HepG2 (cell line): ENCODE measurements around the gene NUBP2. TPM values are rescaled to one million over a fixed set of nuclear protein-coding genes. Genes with fewer than 3 reads are reported as not detected.

Experiments
- ATAC-seq: fragments of 200-7000 bp; cut with Tn5 transposase; 3 replicates; pipeline ENCODE4 v1.9.1; 2020; ENCODE audit warnings: mild to moderate bottlenecking, moderate library complexity
- BruUV-seq: library from RNA; stranded (reverse); fragments of 400-500 nt; replicated peaks from 2 replicates; lab custom pipeline; 2021; lab: Mats Ljungman, UMichigan
- CTCF ChIA-PET: fragments of 300-600 bp; formaldehyde crosslinking; extraction: SDS; loops from one replicate; lab custom pipeline; 2021; ENCODE audit warnings: low total read pairs, inconsistent platforms, low intra/inter-chr PET ratio; lab: Yijun Ruan, JAX
- POLR2A ChIA-PET: fragments of 350-600 bp; sonication (Branson Sonifier 250); formaldehyde crosslinking; loops from one replicate; lab custom pipeline; 2020; ENCODE audit warnings: antibody characterized with exemption, inconsistent platforms; lab: Yijun Ruan, JAX
- DNase-seq: peaks from one replicate; pipeline ENCODE4 v3.0.0-alpha.2; 2015; ENCODE audit warnings: low spot score
- FAIRE-seq: peaks from 3 replicates; lab custom pipeline; 2011; peaks lifted over from hg19 to GRCh38; lab: Jason Lieb, UNC
- H2AFZ ChIP-seq: one replicate; pipeline ENCODE4 v1.6.1; 2011; ENCODE audit warnings: low read length, inconsistent platforms
- H3K27ac ChIP-seq: fragments of 300-600 bp; 3 replicates; pipeline ENCODE4 v1.8.0; 2011; ENCODE audit warnings: mixed run types, mild to moderate bottlenecking, mixed read lengths, low read length, inconsistent platforms; ENCODE audit not compliant: insufficient read depth; ENCODE audit errors: extremely low read length
- H3K27me3 ChIP-seq, 2 experiments: fragments of 200-600 bp in 1 of 2; 2 replicates in 1 of 2; 3 replicates in 1 of 2; pipeline versions ENCODE4 v1.6.0 to v1.8.0; 2011; ENCODE audit warnings: low read length in 2 of 2, mild to moderate bottlenecking in 2 of 2, moderate library complexity in 2 of 2, inconsistent platforms in 1 of 2; ENCODE audit not compliant: insufficient read depth in 2 of 2, control insufficient read depth in 1 of 2
- H3K36me3 ChIP-seq, 2 experiments: fragments of 200-600 bp in 1 of 2; replicated peaks in 1 of 2; 2 replicates in 1 of 2; 3 replicates in 1 of 2; pipeline versions ENCODE4 v1.5.1 to v1.8.0; 2011; ENCODE audit warnings: low read length in 2 of 2, inconsistent platforms in 1 of 2; ENCODE audit not compliant: insufficient read depth in 2 of 2, control insufficient read depth in 1 of 2
- H3K4me1 ChIP-seq: 2 replicates; pipeline ENCODE4 v1.5.1; 2012; ENCODE audit warnings: low read length, inconsistent platforms; ENCODE audit not compliant: insufficient read depth
- H3K4me2 ChIP-seq: 2 replicates; pipeline ENCODE4 v1.6.0; 2011; ENCODE audit warnings: low read depth, low read length, inconsistent platforms
- H3K4me3 ChIP-seq, 3 experiments: fragments of 200-600 bp in 1 of 3; sonication (generic), shearing (Covaris generic) in 1 of 3; replicated peaks in 1 of 3; 2 replicates each; pipeline ENCODE4 v1.5.1; 2011 to 2016; ENCODE audit warnings: low read length in 3 of 3, inconsistent platforms in 2 of 3, low read depth in 2 of 3, mild to moderate bottlenecking in 2 of 3, control low read depth in 1 of 3, mixed read lengths in 1 of 3; ENCODE audit not compliant: insufficient read depth in 1 of 3
- H3K79me2 ChIP-seq: one replicate; pipeline ENCODE4 v1.6.1; 2011; ENCODE audit warnings: low read length, inconsistent platforms; ENCODE audit not compliant: insufficient read depth
- H3K9ac ChIP-seq: 2 replicates; pipeline ENCODE4 v1.6.0; 2011; ENCODE audit warnings: mild to moderate bottlenecking, low read depth, low read length, inconsistent platforms; ENCODE audit not compliant: insufficient read depth
- H3K9me3 ChIP-seq: 2 replicates; pipeline ENCODE4 v1.5.1; 2012; ENCODE audit warnings: mild to moderate bottlenecking, low read length
- H4K20me1 ChIP-seq: 2 replicates; pipeline ENCODE4 v1.6.0; 2011; ENCODE audit warnings: inconsistent platforms, mild to moderate bottlenecking, low read length, moderate library complexity; ENCODE audit not compliant: insufficient read depth
- BRCA1 ChIP-seq: sonication (generic); formaldehyde crosslinking; IDR thresholded peaks from 2 replicates; pipeline ENCODE4 v1.4.0; 2020; ENCODE audit warnings: missing genetic modification reagents
- DNMT1 ChIP-seq: sonication (generic); formaldehyde crosslinking; IDR thresholded peaks from 2 replicates; pipeline ENCODE4 v1.5.1; 2020; ENCODE audit warnings: mild to moderate bottlenecking, missing genetic modification reagents
- NCOA5 ChIP-seq: sonication (generic); formaldehyde crosslinking; IDR thresholded peaks from 2 replicates; pipeline ENCODE4 v1.4.0; 2020; ENCODE audit warnings: missing genetic modification reagents
- NKX3-1 ChIP-seq: sonication (generic); formaldehyde crosslinking; IDR thresholded peaks from 2 replicates; pipeline ENCODE4 v1.5.0; 2020; ENCODE audit warnings: missing genetic modification reagents
- PHF20 ChIP-seq: sonication (generic); formaldehyde crosslinking; IDR thresholded peaks from 2 replicates; pipeline ENCODE4 v1.5.0; 2020; ENCODE audit warnings: mild to moderate bottlenecking, missing genetic modification reagents
- RBAK ChIP-seq: sonication (generic); formaldehyde crosslinking; IDR thresholded peaks from 2 replicates; pipeline ENCODE4 v1.5.1; 2020; ENCODE audit warnings: mild to moderate bottlenecking, missing genetic modification reagents
- SMC3 ChIP-seq: IDR thresholded peaks from 2 replicates; pipeline ENCODE4 v1.6.1; 2011; ENCODE audit warnings: low read length, improper control_type of control experiment
- SOX13 ChIP-seq, 3 experiments: fragments of 450-650 bp in 1 of 3; sonication (generic) in 1 of 3; formaldehyde crosslinking in 1 of 3; IDR thresholded peaks in 2 of 3; conservative IDR thresholded peaks in 1 of 3; 2 replicates each; pipeline versions ENCODE4 v1.5.0 to v1.6.1; 2016 to 2020; ENCODE audit warnings: antibody characterized with exemption in 1 of 3, mild to moderate bottlenecking in 1 of 3, missing compliant biosample characterization in 1 of 3, missing genetic modification reagents in 1 of 3, moderate library complexity in 1 of 3
- ZNF775 ChIP-seq: sonication (generic); formaldehyde crosslinking; IDR thresholded peaks from 2 replicates; pipeline ENCODE4 v1.4.0; 2020; ENCODE audit warnings: missing genetic modification reagents, mild to moderate bottlenecking, moderate library complexity, borderline replicate concordance
- ZSCAN30 ChIP-seq: sonication (generic); formaldehyde crosslinking; IDR thresholded peaks from 2 replicates; pipeline ENCODE4 v1.5.0; 2020; ENCODE audit warnings: mild to moderate bottlenecking, missing genetic modification reagents
- WGBS: methylation state at CpG from one replicate; pipeline ENCODE4 v1.1.6; 2017; ENCODE audit warnings: low lambda C conversion rate; 5-methylcytosine and 5-hydroxymethylcytosine counted together
- in situ Hi-C: cut with HindIII; loops from 2 replicates; pipeline ENCODE4 v1.10.0; 2017; ENCODE audit warnings: low pct_unique_long_range_greater_than_20kb; ENCODE audit not compliant: extremely low pct_ligation_motif_present
- intact Hi-C: fragments of 100-400 bp; cut with micrococcal nuclease; formaldehyde crosslinking; loops from one replicate; pipeline ENCODE4 v1.10.0; 2022; ENCODE audit not compliant: unreplicated experiment
- polyA plus RNA-seq, 8 experiments: library from polyadenylated mRNA; depleted of rRNA in 3 of 8; stranded (reverse) in 7 of 8; unstranded in 1 of 8; fragments of >200 nt; fragmentation: Illumina TruSeq in 4 of 8; extraction: Trizol in 4 of 8; gene quantifications; 2 replicates each; pipeline versions ENCODE4 v1.2.1 to v1.2.3, GENCODE V29; 2011 to 2016; ENCODE audit warnings: low read depth in 4 of 8, missing spikeins in 1 of 8, mixed read lengths in 1 of 8; ENCODE audit not compliant: insufficient read depth in 1 of 8
- total RNA-seq, 5 experiments: library from RNA; depleted of rRNA; stranded (reverse); fragments of >200 nt; fragmentation: Illumina TruSeq; extraction: Trizol; gene quantifications; 2 replicates each; pipeline ENCODE4 v1.2.3, GENCODE V29; 2016; ENCODE audit warnings: low read depth in 1 of 5
- TF ChIP-seq, protein P1 (sequence below): IDR thresholded peaks from 2 replicates; pipeline ENCODE4 v1.6.1; 2012; ENCODE audit warnings: low read depth, low read length, improper control_type of control experiment
- TF ChIP-seq, protein P2 (sequence below): sonication (generic); formaldehyde crosslinking; IDR thresholded peaks from 2 replicates; pipeline ENCODE4 v1.5.1; 2020; ENCODE audit warnings: mild to moderate bottlenecking, missing genetic modification reagents, moderate library complexity
- TF ChIP-seq, protein P3 (sequence below): IDR thresholded peaks from 2 replicates; pipeline ENCODE4 v1.4.0; 2020; ENCODE audit warnings: mild to moderate bottlenecking, missing genetic modification reagents
- TF ChIP-seq, protein P4 (sequence below): IDR thresholded peaks from 2 replicates; pipeline ENCODE4 v1.6.1; 2016; ENCODE audit warnings: missing genetic modification reagents, missing compliant biosample characterization

Gene NUBP2
- total and polyA plus RNA-seq, 2 of the 13 experiments (the other 11 are each of a cell fraction or from before 2014, with no cell fraction given), result 25.7 to 61.5 TPM

DNA sequence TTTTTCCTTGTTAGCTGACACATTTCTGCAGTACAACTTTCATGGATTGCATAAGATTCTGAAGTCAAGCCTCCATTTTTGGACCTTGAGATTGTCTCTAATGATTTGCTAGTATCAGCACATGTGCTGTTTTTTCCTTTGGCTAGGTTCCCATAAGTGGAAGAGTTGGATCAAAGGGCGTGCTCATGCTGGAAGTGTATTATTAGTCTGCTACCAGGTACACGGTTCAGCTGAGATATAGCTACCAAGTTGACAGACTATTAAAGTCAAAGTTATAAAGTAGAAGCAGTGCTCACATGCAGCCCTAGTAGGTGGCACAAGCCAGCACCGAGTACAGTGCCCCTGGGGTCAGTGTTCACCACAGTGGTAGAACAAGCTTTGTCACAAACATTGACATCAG, 47.5 kb downstream of the NUBP2 start:
- WGBS, result 14% methylated on average over 3 of the region's 3 CpGs
- ATAC-seq, result no peak
- in situ Hi-C loops (no loop called here), intact Hi-C loops (no loop called here)
- peak overlapping the region; percentile 93 for H3K27ac ChIP-seq
- POLR2A ChIA-PET, result interaction anchor here (1.0 to 5.7 kb wide), 7 partner anchors 27 to 135 kb away, joined by 3 to 49 read pairs (median 3); partner anchors contain the start of genes EME2, MRPS34, NUBP2 and RPS2
- H3K9me3 ChIP-seq, result no peaks in the 10 kb centered on the region
- peaks cover 5% of the 10 kb centered on the region; the same call in 1 of the 2 replicates for H4K20me1 ChIP-seq
- H3K9ac ChIP-seq, result 0 out of 2 replicates have a peak overlapping the region, but pooled peaks have one; percentile 22
- no peaks in the 10 kb centered on the region; a peak in 1 of 5 replicates for H3K27me3 ChIP-seq
- FAIRE-seq, result peak; percentile 49
- peaks cover 54% of the 10 kb centered on the region for H3K79me2 ChIP-seq
- BruUV-seq, result TSS peak; percentile 4
- H2AFZ ChIP-seq, result no peak overlapping the region
- CTCF ChIA-PET, result no interaction called here
- H3K36me3 ChIP-seq, result peaks cover 0 to 1% of the 10 kb centered on the region in 2 experiments; a peak in 2 of 5 replicates
- H3K4me3 ChIP-seq, result peak overlapping the region; percentile 3 to 72 (median 19); a peak in 3 of 6 replicates
- peak overlapping the region; percentile 98 for H3K4me2 ChIP-seq
- peak; percentile 68 for DNase-seq
- H3K4me1 ChIP-seq, result peaks cover 63% of the 10 kb centered on the region
- TF ChIP-seq ZNF775 (no peak), SOX13 (IDR thresholded peaks at IDR 0.05) (no peak), SOX13 (CRISPR knock-in tag; conservative IDR thresholded peaks at IDR 0.05 in 1 of 2, IDR thresholded peaks at IDR 0.05 in 1 of 2) (no peak), DNMT1 (CRISPR knock-in tag) (no peak), NCOA5 (CRISPR knock-in tag) (no peak), RBAK (no peak), ZSCAN30 (0 out of 2 replicates have a peak, but pooled peaks have one; percentile 3), SMC3 (no peak), NKX3-1 (no peak), PHF20 (CRISPR knock-in tag) (0 out of 2 replicates have a peak, but pooled peaks have one; percentile 11), BRCA1 (CRISPR knock-in tag) (no peak)
- TF ChIP-seq, protein P1, sequence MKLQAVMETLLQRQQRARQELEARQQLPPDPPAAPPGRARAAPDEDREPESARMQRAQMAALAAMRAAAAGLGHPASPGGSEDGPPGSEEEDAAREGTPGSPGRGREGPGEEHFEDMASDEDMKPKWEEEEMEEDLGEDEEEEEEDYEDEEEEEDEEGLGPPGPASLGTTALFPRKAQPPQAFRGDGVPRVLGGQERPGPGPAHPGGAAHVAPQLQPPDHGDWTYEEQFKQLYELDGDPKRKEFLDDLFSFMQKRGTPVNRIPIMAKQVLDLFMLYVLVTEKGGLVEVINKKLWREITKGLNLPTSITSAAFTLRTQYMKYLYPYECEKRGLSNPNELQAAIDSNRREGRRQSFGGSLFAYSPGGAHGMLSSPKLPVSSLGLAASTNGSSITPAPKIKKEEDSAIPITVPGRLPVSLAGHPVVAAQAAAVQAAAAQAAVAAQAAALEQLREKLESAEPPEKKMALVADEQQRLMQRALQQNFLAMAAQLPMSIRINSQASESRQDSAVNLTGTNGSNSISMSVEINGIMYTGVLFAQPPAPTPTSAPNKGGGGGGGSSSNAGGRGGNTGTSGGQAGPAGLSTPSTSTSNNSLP, result 0 out of 2 replicates have a peak, but pooled peaks have one; percentile 37
- TF ChIP-seq, protein P2, sequence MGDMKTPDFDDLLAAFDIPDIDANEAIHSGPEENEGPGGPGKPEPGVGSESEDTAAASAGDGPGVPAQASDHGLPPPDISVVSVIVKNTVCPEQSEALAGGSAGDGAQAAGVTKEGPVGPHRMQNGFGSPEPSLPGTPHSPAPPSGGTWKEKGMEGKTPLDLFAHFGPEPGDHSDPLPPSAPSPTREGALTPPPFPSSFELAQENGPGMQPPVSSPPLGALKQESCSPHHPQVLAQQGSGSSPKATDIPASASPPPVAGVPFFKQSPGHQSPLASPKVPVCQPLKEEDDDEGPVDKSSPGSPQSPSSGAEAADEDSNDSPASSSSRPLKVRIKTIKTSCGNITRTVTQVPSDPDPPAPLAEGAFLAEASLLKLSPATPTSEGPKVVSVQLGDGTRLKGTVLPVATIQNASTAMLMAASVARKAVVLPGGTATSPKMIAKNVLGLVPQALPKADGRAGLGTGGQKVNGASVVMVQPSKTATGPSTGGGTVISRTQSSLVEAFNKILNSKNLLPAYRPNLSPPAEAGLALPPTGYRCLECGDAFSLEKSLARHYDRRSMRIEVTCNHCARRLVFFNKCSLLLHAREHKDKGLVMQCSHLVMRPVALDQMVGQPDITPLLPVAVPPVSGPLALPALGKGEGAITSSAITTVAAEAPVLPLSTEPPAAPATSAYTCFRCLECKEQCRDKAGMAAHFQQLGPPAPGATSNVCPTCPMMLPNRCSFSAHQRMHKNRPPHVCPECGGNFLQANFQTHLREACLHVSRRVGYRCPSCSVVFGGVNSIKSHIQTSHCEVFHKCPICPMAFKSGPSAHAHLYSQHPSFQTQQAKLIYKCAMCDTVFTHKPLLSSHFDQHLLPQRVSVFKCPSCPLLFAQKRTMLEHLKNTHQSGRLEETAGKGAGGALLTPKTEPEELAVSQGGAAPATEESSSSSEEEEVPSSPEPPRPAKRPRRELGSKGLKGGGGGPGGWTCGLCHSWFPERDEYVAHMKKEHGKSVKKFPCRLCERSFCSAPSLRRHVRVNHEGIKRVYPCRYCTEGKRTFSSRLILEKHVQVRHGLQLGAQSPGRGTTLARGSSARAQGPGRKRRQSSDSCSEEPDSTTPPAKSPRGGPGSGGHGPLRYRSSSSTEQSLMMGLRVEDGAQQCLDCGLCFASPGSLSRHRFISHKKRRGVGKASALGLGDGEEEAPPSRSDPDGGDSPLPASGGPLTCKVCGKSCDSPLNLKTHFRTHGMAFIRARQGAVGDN (CRISPR knock-in tag), result no peak
- TF ChIP-seq, protein P3, sequence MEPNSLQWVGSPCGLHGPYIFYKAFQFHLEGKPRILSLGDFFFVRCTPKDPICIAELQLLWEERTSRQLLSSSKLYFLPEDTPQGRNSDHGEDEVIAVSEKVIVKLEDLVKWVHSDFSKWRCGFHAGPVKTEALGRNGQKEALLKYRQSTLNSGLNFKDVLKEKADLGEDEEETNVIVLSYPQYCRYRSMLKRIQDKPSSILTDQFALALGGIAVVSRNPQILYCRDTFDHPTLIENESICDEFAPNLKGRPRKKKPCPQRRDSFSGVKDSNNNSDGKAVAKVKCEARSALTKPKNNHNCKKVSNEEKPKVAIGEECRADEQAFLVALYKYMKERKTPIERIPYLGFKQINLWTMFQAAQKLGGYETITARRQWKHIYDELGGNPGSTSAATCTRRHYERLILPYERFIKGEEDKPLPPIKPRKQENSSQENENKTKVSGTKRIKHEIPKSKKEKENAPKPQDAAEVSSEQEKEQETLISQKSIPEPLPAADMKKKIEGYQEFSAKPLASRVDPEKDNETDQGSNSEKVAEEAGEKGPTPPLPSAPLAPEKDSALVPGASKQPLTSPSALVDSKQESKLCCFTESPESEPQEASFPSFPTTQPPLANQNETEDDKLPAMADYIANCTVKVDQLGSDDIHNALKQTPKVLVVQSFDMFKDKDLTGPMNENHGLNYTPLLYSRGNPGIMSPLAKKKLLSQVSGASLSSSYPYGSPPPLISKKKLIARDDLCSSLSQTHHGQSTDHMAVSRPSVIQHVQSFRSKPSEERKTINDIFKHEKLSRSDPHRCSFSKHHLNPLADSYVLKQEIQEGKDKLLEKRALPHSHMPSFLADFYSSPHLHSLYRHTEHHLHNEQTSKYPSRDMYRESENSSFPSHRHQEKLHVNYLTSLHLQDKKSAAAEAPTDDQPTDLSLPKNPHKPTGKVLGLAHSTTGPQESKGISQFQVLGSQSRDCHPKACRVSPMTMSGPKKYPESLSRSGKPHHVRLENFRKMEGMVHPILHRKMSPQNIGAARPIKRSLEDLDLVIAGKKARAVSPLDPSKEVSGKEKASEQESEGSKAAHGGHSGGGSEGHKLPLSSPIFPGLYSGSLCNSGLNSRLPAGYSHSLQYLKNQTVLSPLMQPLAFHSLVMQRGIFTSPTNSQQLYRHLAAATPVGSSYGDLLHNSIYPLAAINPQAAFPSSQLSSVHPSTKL (CRISPR knock-in tag), result 0 out of 2 replicates have a peak, but pooled peaks have one; percentile 16
- TF ChIP-seq, protein P4, sequence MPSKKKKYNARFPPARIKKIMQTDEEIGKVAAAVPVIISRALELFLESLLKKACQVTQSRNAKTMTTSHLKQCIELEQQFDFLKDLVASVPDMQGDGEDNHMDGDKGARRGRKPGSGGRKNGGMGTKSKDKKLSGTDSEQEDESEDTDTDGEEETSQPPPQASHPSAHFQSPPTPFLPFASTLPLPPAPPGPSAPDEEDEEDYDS (CRISPR knock-in tag), result 0 out of 2 replicates have a peak, but pooled peaks have one; percentile 18
